HL-60 (cell line): Measurements from ENCODE around the gene C3orf20.

Experiments used
- DNase-seq, 2 experiments: peaks; one replicate each; pipeline ENCODE4 v3.0.0-alpha.2; 2010 to 2020; ENCODE audit warnings: low read depth in 1 of 2, low spot score in 1 of 2
- H3K27ac ChIP-seq: fragments of 250-450 bp; sonication (Bioruptor Pico); replicated peaks from 2 replicates; pipeline ENCODE4 v1.5.1; 2020; ENCODE audit warnings: mild to moderate bottlenecking, moderate library complexity
- H3K27me3 ChIP-seq: fragments of 250-450 bp; sonication (Bioruptor Pico); 2 replicates; pipeline ENCODE4 v1.5.1; 2021; ENCODE audit warnings: mild to moderate bottlenecking, moderate library complexity; ENCODE audit not compliant: insufficient read depth, poor library complexity, severe bottlenecking
- H3K4me3 ChIP-seq: replicated peaks from 2 replicates; pipeline ENCODE4 v1.5.1; 2011; ENCODE audit warnings: mild to moderate bottlenecking, control low read depth, low read length; ENCODE audit not compliant: insufficient read depth
- CTCF ChIP-seq: IDR thresholded peaks from one replicate; pipeline ENCODE4 v1.5.1; 2011; ENCODE audit warnings: low read length, control low read depth, inconsistent platforms; ENCODE audit not compliant: insufficient read depth
- GABPA ChIP-seq: IDR thresholded peaks from 2 replicates; pipeline ENCODE4 v1.6.1; 2012; ENCODE audit warnings: low read depth
- POLR2AphosphoS5 ChIP-seq: IDR thresholded peaks from 2 replicates; pipeline ENCODE4 v1.6.1; 2012; ENCODE audit warnings: low read depth
- REST ChIP-seq: IDR thresholded peaks from 2 replicates; pipeline ENCODE4 v1.6.1; 2012; ENCODE audit warnings: low read depth; ENCODE audit not compliant: insufficient replicate concordance
- SPI1 ChIP-seq: IDR thresholded peaks from 2 replicates; pipeline ENCODE4 v1.6.1; 2012; ENCODE audit warnings: low read depth, mild to moderate bottlenecking, borderline replicate concordance

Gene C3orf20

DNA sequence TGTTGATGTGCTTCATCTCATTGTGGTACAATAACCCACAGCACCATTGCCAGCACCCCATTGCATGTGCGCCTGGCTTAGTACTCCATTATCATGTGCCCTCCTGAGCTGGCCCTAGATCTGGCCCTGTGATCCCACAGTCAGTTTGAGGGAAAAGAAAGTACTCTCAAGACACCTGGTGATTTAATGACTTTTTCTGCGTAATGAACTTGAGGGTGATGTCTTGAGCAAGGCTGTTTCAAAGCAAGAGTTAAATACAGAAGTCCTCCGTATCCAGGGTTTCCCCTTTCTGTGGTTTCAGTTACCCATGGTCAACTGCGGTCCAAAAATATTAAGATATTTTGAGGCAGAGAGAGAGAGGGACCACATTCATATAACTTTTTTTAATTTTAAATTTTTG lies 16.3 kb downstream of the C3orf20 start:
- TF ChIP-seq POLR2AphosphoS5 (no peak), SPI1 (peak; percentile 77)
- peak; percentile 13 to 60 for DNase-seq
- peak overlapping the region; percentile 72 for H3K27ac ChIP-seq
- H3K27me3 ChIP-seq, result no peaks in the 10 kb centered on the region
- no peak overlapping the region for H3K4me3 ChIP-seq

- H3K4me3 ChIP-seq, result no peak overlapping the region
- TF ChIP-seq GABPA (no peak), CTCF (no peak), POLR2AphosphoS5 (no peak), SPI1 (no peak), REST (no peak)
- no peaks in the 10 kb centered on the region for H3K27me3 ChIP-seq
- no peak for DNase-seq
- H3K27ac ChIP-seq, result peak overlapping the region; percentile 72
These were observed 16.8 kb downstream of the C3orf20 start for GRCh38 chr3:14691719-14692118.

- no peaks in the 10 kb centered on the region for H3K27me3 ChIP-seq
- DNase-seq, result no peak
- TF ChIP-seq CTCF (no peak), REST (no peak), SPI1 (no peak), POLR2AphosphoS5 (no peak), GABPA (no peak)
- no peak overlapping the region for H3K4me3 ChIP-seq
- no peak overlapping the region for H3K27ac ChIP-seq
These were observed 23.8 kb downstream of the C3orf20 start for GRCh38 chr3:14698601-14699244.

GRCh38 chr3:14699643-14700042 lies 24.7 kb downstream of the C3orf20 start:
- DNase-seq, result no peak
- TF ChIP-seq CTCF, result no peak
- no peak for TF ChIP-seq REST
- TF ChIP-seq POLR2AphosphoS5, result no peak
- no peak for TF ChIP-seq SPI1
- TF ChIP-seq GABPA, result no peak
- Histone ChIP-seq H3K4me3 (no peak overlapping the region), H3K27ac (no peak overlapping the region), H3K27me3 (no peaks in the 10 kb centered on the region)
